ENCODE measurements around the gene ZNF575.
A peak's percentile ranks its signal among the peaks of the same experiment; 100 is the strongest.

The ZNF575 gene

GRCh38 chr19:43575156-43575950 is 42.4 kb downstream of the ZNF575 start, which contains the start of the genes PINLYP and XRCC1:
PINLYP (plus strand) TSS chr19:43575801; CDS start chr19:43577192, 1,391 bp downstream.
XRCC1 (minus strand) TSS chr19:43575527; CDS start chr19:43575458, 69 bp downstream.
- peak; percentile 98 for DNase-seq

GRCh38 chr19:43575955-43576878 is 43.2 kb downstream of the ZNF575 start:
- DNase-seq: no peak

- no peak for DNase-seq
These were observed 45.8 kb downstream of the ZNF575 start for GRCh38 chr19:43578787-43579186.

GRCh38 chr19:43581467-43581866 is 48.5 kb downstream of the ZNF575 start:
- DNase-seq: no peak

GRCh38 chr19:43582495-43582894 is 49.5 kb downstream of the ZNF575 start:
- DNase-seq: no peak

- no peak for DNase-seq
These were observed 51.5 kb downstream of the ZNF575 start for GRCh38 chr19:43584484-43584883.

Measured in DMS79 (cell line).